HepG2 (cell line): Measurements from ENCODE around the gene ENDOD1. TPM values are rescaled to one million over a fixed set of nuclear protein-coding genes. Genes with fewer than 3 reads are reported as not detected.

ENCODE experiments used
- ATAC-seq: fragments of 200-7000 bp; cut with Tn5 transposase; 3 replicates; pipeline ENCODE4 v1.9.1; 2020; ENCODE audit warnings: mild to moderate bottlenecking, moderate library complexity
- BruUV-seq: library from RNA; stranded (reverse); fragments of 400-500 nt; replicated peaks from 2 replicates; lab custom pipeline; 2021; lab: Mats Ljungman, UMichigan
- CTCF ChIA-PET: fragments of 300-600 bp; formaldehyde crosslinking; extraction: SDS; loops from one replicate; lab custom pipeline; 2021; ENCODE audit warnings: low total read pairs, inconsistent platforms, low intra/inter-chr PET ratio; lab: Yijun Ruan, JAX
- POLR2A ChIA-PET: fragments of 350-600 bp; sonication (Branson Sonifier 250); formaldehyde crosslinking; loops from one replicate; lab custom pipeline; 2020; ENCODE audit warnings: antibody characterized with exemption, inconsistent platforms; lab: Yijun Ruan, JAX
- DNase-seq: peaks from one replicate; pipeline ENCODE4 v3.0.0-alpha.2; 2015; ENCODE audit warnings: low spot score
- FAIRE-seq: peaks from 3 replicates; lab custom pipeline; 2011; peaks lifted over from hg19 to GRCh38; lab: Jason Lieb, UNC
- H2AFZ ChIP-seq: one replicate; pipeline ENCODE4 v1.6.1; 2011; ENCODE audit warnings: low read length, inconsistent platforms
- H3K27ac ChIP-seq: fragments of 300-600 bp; 3 replicates; pipeline ENCODE4 v1.8.0; 2011; ENCODE audit warnings: mixed run types, mild to moderate bottlenecking, mixed read lengths, low read length, inconsistent platforms; ENCODE audit not compliant: insufficient read depth; ENCODE audit errors: extremely low read length
- H3K27me3 ChIP-seq, 2 experiments: fragments of 200-600 bp in 1 of 2; 2 replicates in 1 of 2; 3 replicates in 1 of 2; pipeline versions ENCODE4 v1.6.0 to v1.8.0; 2011; ENCODE audit warnings: low read length in 2 of 2, mild to moderate bottlenecking in 2 of 2, moderate library complexity in 2 of 2, inconsistent platforms in 1 of 2; ENCODE audit not compliant: insufficient read depth in 2 of 2, control insufficient read depth in 1 of 2
- H3K36me3 ChIP-seq, 2 experiments: fragments of 200-600 bp in 1 of 2; replicated peaks in 1 of 2; 2 replicates in 1 of 2; 3 replicates in 1 of 2; pipeline versions ENCODE4 v1.5.1 to v1.8.0; 2011; ENCODE audit warnings: low read length in 2 of 2, inconsistent platforms in 1 of 2; ENCODE audit not compliant: insufficient read depth in 2 of 2, control insufficient read depth in 1 of 2
- H3K4me1 ChIP-seq: 2 replicates; pipeline ENCODE4 v1.5.1; 2012; ENCODE audit warnings: low read length, inconsistent platforms; ENCODE audit not compliant: insufficient read depth
- H3K4me2 ChIP-seq: 2 replicates; pipeline ENCODE4 v1.6.0; 2011; ENCODE audit warnings: low read depth, low read length, inconsistent platforms
- H3K4me3 ChIP-seq, 3 experiments: fragments of 200-600 bp in 1 of 3; sonication (generic), shearing (Covaris generic) in 1 of 3; replicated peaks in 1 of 3; 2 replicates each; pipeline ENCODE4 v1.5.1; 2011 to 2016; ENCODE audit warnings: low read length in 3 of 3, inconsistent platforms in 2 of 3, low read depth in 2 of 3, mild to moderate bottlenecking in 2 of 3, control low read depth in 1 of 3, mixed read lengths in 1 of 3; ENCODE audit not compliant: insufficient read depth in 1 of 3
- H3K79me2 ChIP-seq: one replicate; pipeline ENCODE4 v1.6.1; 2011; ENCODE audit warnings: low read length, inconsistent platforms; ENCODE audit not compliant: insufficient read depth
- H3K9ac ChIP-seq: 2 replicates; pipeline ENCODE4 v1.6.0; 2011; ENCODE audit warnings: mild to moderate bottlenecking, low read depth, low read length, inconsistent platforms; ENCODE audit not compliant: insufficient read depth
- H3K9me3 ChIP-seq: 2 replicates; pipeline ENCODE4 v1.5.1; 2012; ENCODE audit warnings: mild to moderate bottlenecking, low read length
- H4K20me1 ChIP-seq: 2 replicates; pipeline ENCODE4 v1.6.0; 2011; ENCODE audit warnings: inconsistent platforms, mild to moderate bottlenecking, low read length, moderate library complexity; ENCODE audit not compliant: insufficient read depth
- GMEB2 ChIP-seq: IDR thresholded peaks from 2 replicates; pipeline ENCODE4 v1.6.1; 2016; ENCODE audit warnings: missing biosample characterization, missing genetic modification reagents, low read depth
- IRF2 ChIP-seq: IDR thresholded peaks from 2 replicates; pipeline ENCODE4 v1.6.1; 2018; ENCODE audit warnings: missing genetic modification reagents, missing compliant biosample characterization
- KMT2B ChIP-seq: IDR thresholded peaks from 2 replicates; pipeline ENCODE4 v1.6.1; 2016; ENCODE audit warnings: missing genetic modification reagents, missing compliant biosample characterization
- MTERF4 ChIP-seq: sonication (generic); formaldehyde crosslinking; IDR thresholded peaks from 2 replicates; pipeline ENCODE4 v1.8.0; 2023; ENCODE audit warnings: mild to moderate bottlenecking, missing genetic modification reagents
- MYPOP ChIP-seq: sonication (generic); formaldehyde crosslinking; IDR thresholded peaks from 2 replicates; pipeline ENCODE4 v1.8.1; 2023; ENCODE audit warnings: mild to moderate bottlenecking, moderate library complexity, missing genetic modification reagents
- PCBP2 ChIP-seq: fragments of 200-400 bp; formaldehyde crosslinking; optimal IDR thresholded peaks from 2 replicates; pipeline ENCODE3; 2018; ENCODE audit warnings: low read length, low read depth; ENCODE audit not compliant: poor library complexity, severe bottlenecking
- RAD21 ChIP-seq: fragments of 450-650 bp; formaldehyde crosslinking; IDR thresholded peaks from 2 replicates; pipeline ENCODE4 v1.5.0; 2020; ENCODE audit warnings: mild to moderate bottlenecking
- SATB2 ChIP-seq: sonication (generic); formaldehyde crosslinking; IDR thresholded peaks from 2 replicates; pipeline ENCODE4 v1.5.0; 2020; ENCODE audit warnings: missing genetic modification reagents
- SIN3A ChIP-seq: IDR thresholded peaks from 2 replicates; pipeline ENCODE4 v1.6.1; 2011; ENCODE audit warnings: low read depth, mild to moderate bottlenecking, control low read depth, low read length, borderline replicate concordance
- SNRNP70 ChIP-seq: fragments of 200-400 bp; formaldehyde crosslinking; IDR thresholded peaks from 2 replicates; pipeline ENCODE4 v1.6.1; 2017; ENCODE audit warnings: mild to moderate bottlenecking, low read depth, low read length, moderate library complexity
- SRSF1 ChIP-seq: fragments of 200-400 bp; formaldehyde crosslinking; optimal IDR thresholded peaks from 2 replicates; pipeline ENCODE3; 2017; ENCODE audit warnings: mild to moderate bottlenecking, low read depth, low read length, moderate library complexity
- ZFP82 ChIP-seq: sonication (generic); formaldehyde crosslinking; IDR thresholded peaks from 2 replicates; pipeline ENCODE4 v1.5.1; 2020; ENCODE audit warnings: mild to moderate bottlenecking, missing genetic modification reagents, borderline replicate concordance
- ZMYM4 ChIP-seq: sonication (generic); formaldehyde crosslinking; IDR thresholded peaks from 2 replicates; pipeline ENCODE4 v1.8.1; 2023; ENCODE audit warnings: mild to moderate bottlenecking, missing genetic modification reagents
- ZNF143 ChIP-seq: sonication (generic); formaldehyde crosslinking; IDR thresholded peaks from 2 replicates; pipeline ENCODE4 v1.4.0; 2020; ENCODE audit warnings: missing genetic modification reagents
- ZNF276 ChIP-seq: sonication (generic); formaldehyde crosslinking; IDR thresholded peaks from 2 replicates; pipeline ENCODE4 v1.4.0; 2020; ENCODE audit warnings: mild to moderate bottlenecking, low read depth, missing genetic modification reagents
- ZNF780A ChIP-seq: sonication (generic); formaldehyde crosslinking; IDR thresholded peaks from 2 replicates; pipeline ENCODE4 v1.8.0; 2022; ENCODE audit warnings: mild to moderate bottlenecking, missing genetic modification reagents, moderate library complexity
- ZNF784 ChIP-seq: sonication (generic); formaldehyde crosslinking; IDR thresholded peaks from 2 replicates; pipeline ENCODE4 v1.5.1; 2020; ENCODE audit warnings: missing genetic modification reagents, mild to moderate bottlenecking, borderline replicate concordance
- WGBS: methylation state at CpG from one replicate; pipeline ENCODE4 v1.1.6; 2017; ENCODE audit warnings: low lambda C conversion rate; 5-methylcytosine and 5-hydroxymethylcytosine counted together
- in situ Hi-C: cut with HindIII; loops from 2 replicates; pipeline ENCODE4 v1.10.0; 2017; ENCODE audit warnings: low pct_unique_long_range_greater_than_20kb; ENCODE audit not compliant: extremely low pct_ligation_motif_present
- intact Hi-C: fragments of 100-400 bp; cut with micrococcal nuclease; formaldehyde crosslinking; loops from one replicate; pipeline ENCODE4 v1.10.0; 2022; ENCODE audit not compliant: unreplicated experiment
- polyA plus RNA-seq, 8 experiments: library from polyadenylated mRNA; depleted of rRNA in 3 of 8; stranded (reverse) in 7 of 8; unstranded in 1 of 8; fragments of >200 nt; fragmentation: Illumina TruSeq in 4 of 8; extraction: Trizol in 4 of 8; gene quantifications; 2 replicates each; pipeline versions ENCODE4 v1.2.1 to v1.2.3, GENCODE V29; 2011 to 2016; ENCODE audit warnings: low read depth in 4 of 8, missing spikeins in 1 of 8, mixed read lengths in 1 of 8; ENCODE audit not compliant: insufficient read depth in 1 of 8
- total RNA-seq, 5 experiments: library from RNA; depleted of rRNA; stranded (reverse); fragments of >200 nt; fragmentation: Illumina TruSeq; extraction: Trizol; gene quantifications; 2 replicates each; pipeline ENCODE4 v1.2.3, GENCODE V29; 2016; ENCODE audit warnings: low read depth in 1 of 5
- TF ChIP-seq, protein P1 (sequence below): sonication (generic); formaldehyde crosslinking; IDR thresholded peaks from 2 replicates; pipeline ENCODE4 v1.4.0; 2020; ENCODE audit warnings: mild to moderate bottlenecking, missing genetic modification reagents

Gene ENDOD1
- total and polyA plus RNA-seq, 2 of the 13 experiments (the other 11 are each of a cell fraction or from before 2014, with no cell fraction given), result 2.0 to 6.8 TPM

GRCh38 chr11:95057959-95058358, 31.7 kb upstream of the ENDOD1 start:
- H3K9ac ChIP-seq, result no peak overlapping the region
- WGBS, result 41% methylated on average over 7 of the region's 8 CpGs
- H2AFZ ChIP-seq, result no peak overlapping the region
- BruUV-seq, result no TSS peak
- H3K4me1 ChIP-seq, result no peaks in the 10 kb centered on the region
- H4K20me1 ChIP-seq, result no peaks in the 10 kb centered on the region; the same call in 1 of the 2 replicates
- ATAC-seq (no peak), FAIRE-seq (no peak), DNase-seq (no peak)
- ChIA-PET POLR2A (no interaction called here), CTCF (no interaction called here)
- no peaks in the 10 kb centered on the region for H3K27me3 ChIP-seq
- no peak overlapping the region for H3K27ac ChIP-seq
- H3K36me3 ChIP-seq, result no peaks in the 10 kb centered on the region
- no peak overlapping the region for H3K4me3 ChIP-seq
- no peaks in the 10 kb centered on the region for H3K9me3 ChIP-seq
- no peak overlapping the region for H3K4me2 ChIP-seq
- no peaks in the 10 kb centered on the region for H3K79me2 ChIP-seq
- in situ Hi-C loops, result no loop called here
- intact Hi-C loops, result no loop called here
- TF ChIP-seq ZNF276 (CRISPR knock-in tag), result no peak
- TF ChIP-seq IRF2 (CRISPR knock-in tag), result no peak
- TF ChIP-seq RAD21, result no peak
- TF ChIP-seq MYPOP (CRISPR knock-in tag), result no peak
- TF ChIP-seq PCBP2, result no peak
- TF ChIP-seq, protein P1, sequence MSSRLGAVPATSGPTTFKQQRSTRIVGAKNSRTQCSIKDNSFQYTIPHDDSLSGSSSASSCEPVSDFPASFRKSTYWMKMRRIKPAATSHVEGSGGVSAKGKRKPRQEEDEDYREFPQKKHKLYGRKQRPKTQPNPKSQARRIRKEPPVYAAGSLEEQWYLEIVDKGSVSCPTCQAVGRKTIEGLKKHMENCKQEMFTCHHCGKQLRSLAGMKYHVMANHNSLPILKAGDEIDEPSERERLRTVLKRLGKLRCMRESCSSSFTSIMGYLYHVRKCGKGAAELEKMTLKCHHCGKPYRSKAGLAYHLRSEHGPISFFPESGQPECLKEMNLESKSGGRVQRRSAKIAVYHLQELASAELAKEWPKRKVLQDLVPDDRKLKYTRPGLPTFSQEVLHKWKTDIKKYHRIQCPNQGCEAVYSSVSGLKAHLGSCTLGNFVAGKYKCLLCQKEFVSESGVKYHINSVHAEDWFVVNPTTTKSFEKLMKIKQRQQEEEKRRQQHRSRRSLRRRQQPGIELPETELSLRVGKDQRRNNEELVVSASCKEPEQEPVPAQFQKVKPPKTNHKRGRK (CRISPR knock-in tag), result no peak
- TF ChIP-seq SATB2 (CRISPR knock-in tag), result no peak
- no peak for TF ChIP-seq ZMYM4 (CRISPR knock-in tag)
- TF ChIP-seq SRSF1, result no peak
- no peak for TF ChIP-seq ZNF784 (CRISPR knock-in tag)
- no peak for TF ChIP-seq SIN3A
- no peak for TF ChIP-seq SNRNP70
- no peak for TF ChIP-seq ZNF143 (CRISPR knock-in tag)
- TF ChIP-seq KMT2B, result no peak
- no peak for TF ChIP-seq ZFP82 (CRISPR knock-in tag)
- no peak for TF ChIP-seq GMEB2 (CRISPR knock-in tag)
- no peak for TF ChIP-seq ZNF780A (CRISPR knock-in tag)
- TF ChIP-seq MTERF4 (CRISPR knock-in tag), result no peak
